SW480 (cell line): ENCODE measurements around the gene SIGLECL1.

Experiments
- DNase-seq: peaks from one replicate; pipeline ENCODE4 v3.0.0-alpha.2; 2016; ENCODE audit warnings: low spot score

SIGLECL1 gene

GRCh38 chr19:51295382-51296126, 44.7 kb downstream of the SIGLECL1 start:
- no peak for DNase-seq

GRCh38 chr19:51296336-51297093, 45.6 kb downstream of the SIGLECL1 start:
- DNase-seq = peak; percentile 54

- DNase-seq = no peak
These were observed 46.5 kb downstream of the SIGLECL1 start for GRCh38 chr19:51297406-51297805.

- no peak for DNase-seq
These were observed 50.4 kb downstream of the SIGLECL1 start for GRCh38 chr19:51301266-51301665.

- DNase-seq = no peak
These were observed 54.6 kb downstream of the SIGLECL1 start for GRCh38 chr19:51305479-51305878.

- no peak for DNase-seq
These were observed 60.7 kb downstream of the SIGLECL1 start, which contains the start of gene IGLON5 for GRCh38 chr19:51311351-51312257. IGLON5 (plus strand) TSS chr19:51311644; CDS start chr19:51311848, 204 bp downstream.

- DNase-seq = no peak
These were observed 65.8 kb downstream of the SIGLECL1 start for GRCh38 chr19:51316688-51317087.

GRCh38 chr19:51317376-51317775, 66.5 kb downstream of the SIGLECL1 start:
- DNase-seq = no peak

- no peak for DNase-seq
These were observed 67.1 kb downstream of the SIGLECL1 start for GRCh38 chr19:51317968-51318367.
